Kidney tubule cell (primary cell): ENCODE data around the gene CDKN2A.

Experiments used
- DNase-seq: peaks from one replicate; pipeline ENCODE4 v3.0.0-alpha.2; 2018; ENCODE audit warnings: low spot score

The CDKN2A gene

GRCh38 chr9:21993893-21994555 is at the start of gene CDKN2A:
Gene CDKN2A (minus strand): TSS chr9:21994392.
- DNase-seq = peak; percentile 57

- no peak for DNase-seq
Measured at GRCh38 chr9:22043928-22044327, 49.7 kb upstream of the CDKN2A start.

DNA sequence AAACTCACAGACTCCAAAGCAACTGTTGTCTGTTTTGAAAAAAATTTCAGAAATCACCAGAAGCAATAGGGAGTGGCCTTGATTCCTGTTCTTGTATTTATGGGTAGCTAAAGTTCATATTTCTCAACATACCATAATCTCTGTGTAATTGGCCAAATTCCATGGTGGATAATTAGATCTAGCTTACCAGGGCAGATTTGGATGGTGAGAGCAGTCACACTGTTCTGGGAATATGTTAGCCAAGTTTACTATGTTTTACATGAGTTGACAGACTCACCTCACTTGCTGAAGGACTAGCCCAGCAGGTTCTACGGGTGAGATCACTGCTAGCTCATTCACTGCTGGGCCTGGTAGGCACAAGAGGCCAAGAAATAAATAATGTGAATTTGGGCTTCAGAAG is 47.6 kb upstream of the CDKN2A start:
- peak; percentile 65 for DNase-seq

GRCh38 chr9:22041344-22041743 is 47.2 kb upstream of the CDKN2A start:
- no peak for DNase-seq

DNA sequence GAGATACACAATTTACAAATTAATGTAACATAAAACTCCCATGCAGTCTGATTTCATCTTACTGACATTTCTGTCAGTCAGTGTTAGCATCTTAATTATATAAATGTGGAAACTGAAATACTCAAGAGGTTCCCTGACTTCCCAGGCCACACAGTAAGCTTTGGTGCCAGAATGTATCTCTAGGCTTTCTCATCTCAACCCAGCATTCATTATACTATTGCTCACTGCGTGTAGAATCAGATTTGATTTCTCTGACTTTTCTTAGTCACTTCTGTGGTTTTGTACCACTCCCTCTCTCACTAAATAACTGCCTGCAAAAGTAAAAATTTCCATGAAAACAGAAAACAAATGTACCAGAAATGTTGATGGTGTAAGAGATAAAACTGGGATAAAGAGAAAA is 46.6 kb upstream of the CDKN2A start:
- peak; percentile 50 for DNase-seq

GRCh38 chr9:22039258-22039657 is 45.1 kb upstream of the CDKN2A start:
- no peak for DNase-seq

DNA sequence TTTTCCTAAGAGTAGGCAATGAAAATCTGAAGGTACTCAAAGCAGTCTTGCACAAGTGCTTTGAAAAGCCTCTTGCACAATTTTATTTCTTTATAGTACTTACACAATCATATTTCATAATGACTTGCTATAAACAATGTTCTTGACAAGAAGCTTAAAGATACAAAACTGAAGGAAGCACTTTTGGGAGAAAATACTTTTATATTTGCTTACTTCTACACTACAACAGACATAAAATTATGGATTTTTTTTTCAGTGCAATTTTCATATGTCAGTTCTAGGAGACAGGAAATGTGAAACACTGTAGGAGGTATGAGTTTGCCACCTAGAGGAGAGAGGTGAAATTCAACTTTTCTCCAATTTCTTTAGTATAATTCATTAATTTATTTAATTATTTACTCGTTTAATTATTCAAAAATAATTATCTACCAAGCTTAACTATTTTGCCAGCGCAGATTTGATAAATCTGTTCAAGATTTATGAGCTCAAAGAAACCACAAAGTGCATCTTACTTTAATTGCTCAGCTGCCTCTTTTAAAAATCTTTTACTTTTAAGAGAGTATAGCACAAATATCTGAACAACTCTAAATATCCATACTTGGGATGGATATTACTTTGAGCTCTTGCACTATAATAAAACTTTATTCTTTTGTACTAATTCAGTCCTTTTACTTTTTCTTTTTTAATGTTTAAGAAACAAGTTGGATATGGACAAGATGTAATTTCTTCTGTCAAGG is 43.9 kb upstream of the CDKN2A start:
- DNase-seq = peak; percentile 39

DNA sequence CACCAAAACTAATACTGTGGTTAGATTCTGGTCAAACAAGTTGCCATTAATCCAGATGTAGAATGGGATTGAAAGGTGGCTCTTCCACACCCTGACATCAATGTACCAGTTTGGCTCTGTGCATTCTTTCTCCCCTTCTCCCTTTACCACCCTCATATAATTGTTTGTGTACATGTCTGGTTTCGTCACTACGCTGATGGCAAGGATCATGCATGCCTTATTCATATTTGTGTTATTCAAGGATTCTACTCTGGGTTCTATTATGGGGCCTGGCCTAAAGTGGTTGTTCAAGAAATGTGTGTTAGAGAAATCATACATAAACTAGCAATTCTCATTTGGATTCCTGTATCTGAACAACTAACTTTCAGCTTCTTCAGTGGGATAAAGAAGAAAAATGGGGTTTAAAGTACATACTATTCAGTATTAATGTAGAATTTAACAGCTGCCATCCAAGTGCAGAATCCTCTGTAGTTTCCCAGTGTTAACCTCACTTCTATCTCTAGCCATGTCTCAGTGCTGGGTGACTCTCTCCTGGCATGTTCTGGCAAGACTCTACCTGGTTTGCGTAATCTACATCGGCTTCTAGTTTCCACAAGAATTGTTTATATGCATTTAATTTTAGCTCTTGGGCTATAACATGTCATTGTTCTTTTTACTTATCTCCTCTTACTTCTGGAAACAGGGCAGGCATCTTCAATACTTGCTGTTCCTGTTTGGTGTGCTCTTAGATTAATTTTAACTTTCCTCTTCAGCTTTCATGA is 42.9 kb upstream of the CDKN2A start:
- no peak for DNase-seq

- DNase-seq = no peak
Measured at GRCh38 chr9:22035591-22036011, 41.4 kb upstream of the CDKN2A start.

GRCh38 chr9:22033012-22033630 is 38.9 kb upstream of the CDKN2A start:
- no peak for DNase-seq

GRCh38 chr9:22031655-22032411 is 37.6 kb upstream of the CDKN2A start:
- DNase-seq = no peak

GRCh38 chr9:22030101-22030598 is 36.0 kb upstream of the CDKN2A start:
- peak; percentile 55 for DNase-seq

- DNase-seq = no peak
Measured at GRCh38 chr9:22029231-22029630, 35.0 kb upstream of the CDKN2A start.

- no peak for DNase-seq
Measured at GRCh38 chr9:22028394-22028793, 34.2 kb upstream of the CDKN2A start.

- no peak for DNase-seq
Measured at GRCh38 chr9:22026696-22027095, 32.5 kb upstream of the CDKN2A start.

- no peak for DNase-seq
Measured at GRCh38 chr9:22022396-22022795, 28.2 kb upstream of the CDKN2A start.

DNA sequence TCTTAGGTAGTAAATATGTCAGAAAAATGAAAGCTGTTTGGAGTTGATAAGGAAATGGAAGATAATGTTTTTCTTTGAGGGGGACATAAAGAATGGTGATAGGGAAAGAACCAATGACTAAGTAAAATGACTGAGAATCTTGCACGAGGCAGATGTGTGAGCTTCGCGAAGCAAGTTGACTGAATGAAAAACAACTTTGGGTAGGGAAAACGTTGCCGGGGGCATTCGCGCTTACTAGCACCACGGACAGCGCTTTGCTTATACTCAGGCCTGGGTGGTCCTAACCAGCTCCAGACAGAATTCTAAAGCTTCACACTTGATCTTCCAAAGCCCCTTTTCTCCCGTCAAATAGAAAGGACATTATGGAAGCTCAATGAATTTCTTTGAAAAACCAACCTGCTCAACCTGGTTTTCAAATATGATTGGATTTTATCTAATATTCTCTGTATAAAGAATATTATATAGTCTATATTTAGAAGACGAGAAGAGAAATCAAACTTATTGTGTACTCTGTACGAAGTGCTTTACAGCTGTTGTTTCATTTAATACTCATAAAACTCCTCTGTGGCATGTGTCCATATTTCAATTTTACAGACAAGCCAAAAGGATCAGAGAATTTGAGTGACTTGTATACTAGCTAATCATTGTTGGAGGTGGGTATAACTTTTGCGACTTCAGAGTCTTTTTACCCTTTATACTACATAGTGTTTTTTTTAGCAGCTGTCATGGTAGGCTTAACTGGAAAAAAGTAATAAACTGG is 16.9 kb upstream of the CDKN2A start:
- no peak for DNase-seq

DNA sequence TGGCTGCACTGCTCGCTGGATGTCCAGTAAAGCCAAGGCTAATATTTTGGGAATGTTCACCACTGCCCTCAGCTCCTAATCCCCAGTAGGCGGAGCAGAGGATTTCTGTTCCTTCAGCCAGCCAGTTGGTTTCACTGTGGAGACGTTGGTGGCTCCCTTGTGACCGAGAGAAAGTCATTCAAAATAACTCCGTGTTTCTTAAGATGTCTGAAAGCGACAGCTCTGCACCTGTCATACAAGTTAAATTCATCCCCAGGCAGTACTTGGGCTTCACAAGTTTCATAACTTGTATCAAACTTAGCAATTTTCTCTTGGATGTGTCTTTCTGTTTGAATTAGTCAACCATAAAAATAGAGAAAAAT is 15.3 kb upstream of the CDKN2A start:
- DNase-seq = no peak

DNA sequence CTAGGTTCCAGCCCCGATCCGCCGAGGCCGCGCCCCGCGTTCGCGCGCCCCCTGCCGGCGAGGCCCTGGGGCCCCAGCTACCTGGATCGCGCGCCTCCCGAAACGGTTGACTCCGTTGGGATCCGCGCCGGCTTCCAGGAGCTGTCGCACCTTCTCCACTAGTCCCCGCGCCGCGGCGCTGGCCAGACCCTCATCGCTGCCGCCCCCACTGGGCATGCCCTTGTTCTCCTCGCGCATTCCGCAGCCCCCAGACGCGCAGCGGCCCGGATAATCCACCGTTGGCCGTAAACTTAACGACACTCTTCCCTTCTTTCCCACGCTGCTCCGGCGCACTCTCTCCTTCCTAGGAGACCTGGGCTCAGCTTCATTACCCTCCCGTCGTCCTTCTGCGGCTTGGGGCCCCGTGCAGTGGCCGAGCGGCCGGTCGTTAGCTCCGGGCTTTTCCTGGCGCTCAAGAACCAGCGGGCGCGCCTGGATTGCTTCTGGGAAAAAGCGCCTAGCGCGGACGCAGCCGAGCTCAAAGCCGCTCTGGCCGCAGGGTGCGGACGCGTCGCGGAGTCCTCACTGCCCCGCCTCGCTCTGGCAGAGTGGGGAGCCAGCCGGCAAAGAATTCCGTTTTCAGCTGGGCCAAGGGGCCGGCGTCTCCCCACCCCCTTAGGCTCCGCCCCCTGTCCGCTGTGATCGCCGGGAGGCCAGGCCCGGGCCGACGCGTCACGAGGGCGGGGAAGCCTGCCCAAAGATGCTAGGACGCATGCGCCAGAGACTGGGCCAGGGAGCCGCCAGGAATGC is 14.7 kb upstream of the CDKN2A start, which contains the start of gene CDKN2B:
CDKN2B (minus strand) TSS at position 589 of the 789 bp plus-strand sequence; CDS start at position 237, 352 bp downstream.
- DNase-seq = peak; percentile 96

- DNase-seq = no peak
Measured at GRCh38 chr9:22008384-22008716, 14.2 kb upstream of the CDKN2A start.
